ENCODE measurements around the gene GRIA3.

The GRIA3 gene

DNA sequence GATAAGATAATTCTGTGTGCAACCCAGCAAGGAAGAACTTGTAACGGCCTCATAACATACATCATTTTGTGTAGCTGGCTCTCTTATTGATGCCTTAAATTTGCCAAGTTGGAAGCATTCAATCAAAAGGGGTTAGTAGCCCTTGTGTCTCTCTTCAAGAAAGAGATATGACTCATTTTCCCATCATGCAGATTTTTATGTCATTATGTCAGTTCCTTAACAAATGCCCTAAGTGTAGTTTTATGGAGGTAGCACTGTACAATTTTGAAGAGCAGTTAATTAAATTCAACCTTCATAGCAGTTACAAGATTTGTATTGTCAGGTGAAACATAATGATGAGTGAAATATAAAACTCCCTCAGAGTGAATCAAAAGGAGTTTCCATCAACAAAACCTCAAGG is 215.6 kb downstream of the GRIA3 start:
- DNase-seq (ENCODE audit: low spot score), result no peak
- TF ChIP-seq, protein P1, sequence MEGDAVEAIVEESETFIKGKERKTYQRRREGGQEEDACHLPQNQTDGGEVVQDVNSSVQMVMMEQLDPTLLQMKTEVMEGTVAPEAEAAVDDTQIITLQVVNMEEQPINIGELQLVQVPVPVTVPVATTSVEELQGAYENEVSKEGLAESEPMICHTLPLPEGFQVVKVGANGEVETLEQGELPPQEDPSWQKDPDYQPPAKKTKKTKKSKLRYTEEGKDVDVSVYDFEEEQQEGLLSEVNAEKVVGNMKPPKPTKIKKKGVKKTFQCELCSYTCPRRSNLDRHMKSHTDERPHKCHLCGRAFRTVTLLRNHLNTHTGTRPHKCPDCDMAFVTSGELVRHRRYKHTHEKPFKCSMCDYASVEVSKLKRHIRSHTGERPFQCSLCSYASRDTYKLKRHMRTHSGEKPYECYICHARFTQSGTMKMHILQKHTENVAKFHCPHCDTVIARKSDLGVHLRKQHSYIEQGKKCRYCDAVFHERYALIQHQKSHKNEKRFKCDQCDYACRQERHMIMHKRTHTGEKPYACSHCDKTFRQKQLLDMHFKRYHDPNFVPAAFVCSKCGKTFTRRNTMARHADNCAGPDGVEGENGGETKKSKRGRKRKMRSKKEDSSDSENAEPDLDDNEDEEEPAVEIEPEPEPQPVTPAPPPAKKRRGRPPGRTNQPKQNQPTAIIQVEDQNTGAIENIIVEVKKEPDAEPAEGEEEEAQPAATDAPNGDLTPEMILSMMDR (IDR thresholded peaks at IDR 0.05; ENCODE audit: extremely low read depth, insufficient read depth, missing control alignments), result no peak
- in situ Hi-C loops (cut with MboI; ENCODE audit: low pct_unique_long_range_greater_than_20kb, low sequenced_read_pairs, unreplicated experiment), result loop anchor here (25.0 kb wide), 1 partner anchor 212 kb away; the partner anchor contains the start of gene GRIA3

DNA sequence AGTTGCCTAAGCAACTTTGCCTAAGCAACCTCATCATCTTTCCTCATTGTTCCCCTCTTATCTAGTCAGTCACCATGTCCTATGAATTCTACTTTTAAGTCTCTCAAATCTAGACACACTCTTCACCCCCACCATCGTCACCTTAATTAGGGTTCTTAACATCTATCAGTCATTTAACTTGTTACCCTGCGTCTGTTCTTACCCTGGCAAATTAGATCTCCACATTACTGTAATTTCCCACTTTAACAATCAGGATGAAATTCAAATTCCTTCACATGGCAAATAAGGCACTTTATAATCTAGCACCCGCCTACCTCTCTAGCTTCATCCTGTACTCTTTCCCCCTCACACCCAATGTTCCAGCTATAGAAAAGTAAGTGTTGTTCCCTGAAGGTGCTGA is 221.2 kb downstream of the GRIA3 start:
- DNase-seq (ENCODE audit: low spot score), result no peak
- in situ Hi-C loops (cut with MboI; ENCODE audit: low pct_unique_long_range_greater_than_20kb, low sequenced_read_pairs, unreplicated experiment), result loop anchor here (25.0 kb wide), 1 partner anchor 218 kb away; the partner anchor contains the start of gene GRIA3
- TF ChIP-seq, protein P1 (IDR thresholded peaks at IDR 0.05; ENCODE audit: extremely low read depth, insufficient read depth, missing control alignments), result no peak

- peak; percentile 3 for DNase-seq (ENCODE audit: low spot score)
- in situ Hi-C loops (cut with MboI; ENCODE audit: low pct_unique_long_range_greater_than_20kb, low sequenced_read_pairs, unreplicated experiment), result loop anchor here (25.0 kb wide), 1 partner anchor 222 kb away; the partner anchor contains the start of gene GRIA3
- TF ChIP-seq, protein P1 (IDR thresholded peaks at IDR 0.05; ENCODE audit: extremely low read depth, insufficient read depth, missing control alignments), result no peak
These were observed 225.0 kb downstream of the GRIA3 start for GRCh38 chrX:123408821-123409737.

DNA sequence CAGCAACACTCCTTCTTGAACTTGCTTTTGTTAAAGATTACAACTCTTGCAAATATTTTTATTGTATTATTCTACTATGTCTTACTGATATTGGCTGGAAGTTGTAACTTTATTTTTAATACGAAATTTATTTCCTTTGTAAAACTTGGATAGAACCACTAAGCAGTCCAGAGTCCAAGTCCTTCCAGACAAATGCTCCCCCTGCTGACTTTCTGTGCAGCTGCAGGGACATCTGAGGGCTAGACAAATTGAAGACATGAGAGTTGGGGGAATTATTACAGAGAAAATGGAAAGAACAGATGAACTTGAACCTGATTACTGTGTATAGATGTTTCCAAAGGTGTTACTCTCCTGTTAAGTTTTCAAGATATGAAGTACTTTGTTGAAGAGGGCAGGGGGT is 238.8 kb downstream of the GRIA3 start:
- in situ Hi-C loops (cut with MboI; ENCODE audit: low pct_unique_long_range_greater_than_20kb, low sequenced_read_pairs, unreplicated experiment), result loop anchor here (25.0 kb wide), 1 partner anchor 236 kb away; the partner anchor contains the start of gene GRIA3

GRCh38 chrX:123424546-123424945 is 240.5 kb downstream of the GRIA3 start:
- DNase-seq (ENCODE audit: low spot score), result peak; percentile 14
- TF ChIP-seq, protein P1 (IDR thresholded peaks at IDR 0.05; ENCODE audit: extremely low read depth, insufficient read depth, missing control alignments), result no peak
- in situ Hi-C loops (cut with MboI; ENCODE audit: low pct_unique_long_range_greater_than_20kb, low sequenced_read_pairs, unreplicated experiment), result loop anchor here (25.0 kb wide), 1 partner anchor 237 kb away; the partner anchor contains the start of gene GRIA3

More for the DNA sequence above, 238.8 kb downstream of the GRIA3 start:
- peak; percentile 4 for DNase-seq (ENCODE audit: low spot score)
- TF ChIP-seq, protein P1 (IDR thresholded peaks at IDR 0.05; ENCODE audit: extremely low read depth, insufficient read depth, missing control alignments), result peak; percentile 74

GRCh38 chrX:123425471-123425870 is 241.4 kb downstream of the GRIA3 start:
- in situ Hi-C loops (cut with MboI; ENCODE audit: low pct_unique_long_range_greater_than_20kb, low sequenced_read_pairs, unreplicated experiment), result no loop called here
- DNase-seq (ENCODE audit: low spot score), result no peak
- TF ChIP-seq, protein P1 (IDR thresholded peaks at IDR 0.05; ENCODE audit: extremely low read depth, insufficient read depth, missing control alignments), result no peak

All from GM13977 (cell line).